GM18519 (cell line): ENCODE data around the gene ACER3.
A peak's percentile ranks its signal among the peaks of the same experiment; 100 is the strongest.
"Not testable (repeated sequence)": the region's sequence is repeated elsewhere in the genome, so short reads cannot be mapped to it uniquely, and the experiment has no call there.

ENCODE experiments used
- ATAC-seq: cut with Tn5 transposase; IDR thresholded peaks from one replicate; pipeline ENCODE4 v1.9.1; 2021; ENCODE audit warnings: mild to moderate bottlenecking, moderate library complexity; ENCODE audit not compliant: unreplicated experiment, low FRiP score

Gene ACER3

GRCh38 chr11:77054084-77054483 lies 193.4 kb downstream of the ACER3 start:
- no peak for ATAC-seq

GRCh38 chr11:77055101-77055561 lies 194.4 kb downstream of the ACER3 start:
- ATAC-seq, result no peak

GRCh38 chr11:77055913-77056312 lies 195.2 kb downstream of the ACER3 start:
- no peak for ATAC-seq

GRCh38 chr11:77056814-77057402 lies 196.2 kb downstream of the ACER3 start:
- no peak for ATAC-seq

GRCh38 chr11:77057938-77058474 lies 197.3 kb downstream of the ACER3 start:
- no peak for ATAC-seq

- no peak for ATAC-seq
Observed at GRCh38 chr11:77058900-77059299, 198.2 kb downstream of the ACER3 start.

GRCh38 chr11:77059806-77060205 lies 199.1 kb downstream of the ACER3 start:
- no peak for ATAC-seq

GRCh38 chr11:77060234-77060633 lies 199.5 kb downstream of the ACER3 start:
- ATAC-seq, result no peak

- not testable (repeated sequence) for ATAC-seq
Observed at GRCh38 chr11:77061258-77061657, 200.5 kb downstream of the ACER3 start.

GRCh38 chr11:77062924-77063323 lies 202.2 kb downstream of the ACER3 start:
- no peak for ATAC-seq

GRCh38 chr11:77063407-77063806 lies 202.7 kb downstream of the ACER3 start:
- no peak for ATAC-seq

GRCh38 chr11:77063861-77064260 lies 203.1 kb downstream of the ACER3 start:
- no peak for ATAC-seq

- no peak for ATAC-seq
Observed at GRCh38 chr11:77064648-77065217, 204.0 kb downstream of the ACER3 start.

GRCh38 chr11:77065878-77066228 lies 205.1 kb downstream of the ACER3 start:
- no peak for ATAC-seq

- ATAC-seq, result peak; percentile 78
Observed at GRCh38 chr11:77066229-77067042, 205.7 kb downstream of the ACER3 start, which contains the start of gene CAPN5. TSS of gene CAPN5 (plus strand) at chr11:77066971. CDS start at chr11:77084887, 17,916 bp downstream.

GRCh38 chr11:77067861-77068443 lies 207.2 kb downstream of the ACER3 start:
- ATAC-seq, result no peak

GRCh38 chr11:77068457-77069335 lies 208.0 kb downstream of the ACER3 start:
- no peak for ATAC-seq

GRCh38 chr11:77069336-77069968 lies 208.7 kb downstream of the ACER3 start:
- ATAC-seq, result no peak

- no peak for ATAC-seq
Observed at GRCh38 chr11:77069969-77070582, 209.4 kb downstream of the ACER3 start.
